ENCODE measurements around the gene LCN10. TPM values are rescaled to one million over a fixed set of nuclear protein-coding genes. Genes with fewer than 3 reads are reported as not detected.
A peak's percentile ranks its signal among the peaks of the same experiment; 100 is the strongest.

LCN10 gene
- total and polyA plus RNA-seq, 9 of the 15 experiments (the other 6 are each of a cell fraction or from before 2014, with no cell fraction given): 0.10 to 0.21 (median 0.14) TPM; not detected in 6

GRCh38 chr9:136696502-136696901, 46.2 kb downstream of the LCN10 start:
- Histone ChIP-seq H3K27me3 (ENCODE audit: control insufficient read depth in 2 of 2, insufficient read depth in 2 of 2, low read length in 2 of 2) (no peaks in the 10 kb centered on the region), H3K36me3 (ENCODE audit: control insufficient read depth, insufficient read depth, low read length) (no peaks in the 10 kb centered on the region), H3K4me3 (no peak overlapping the region), H2AFZ (ENCODE audit: low read depth, low read length) (no peak overlapping the region), H4K20me1 (replicated peaks; ENCODE audit: control insufficient read depth, insufficient read depth, low read length) (no peaks in the 10 kb centered on the region), H3K9me1 (ENCODE audit: control insufficient read depth, insufficient read depth, low read length) (no peaks in the 10 kb centered on the region), H3K79me2 (ENCODE audit: control insufficient read depth, insufficient read depth, low read length) (no peaks in the 10 kb centered on the region), H3K4me2 (ENCODE audit: insufficient read depth, low read length) (no peak overlapping the region), H3K27ac (ENCODE audit: extremely low read depth, low read depth, low read length) (no peak overlapping the region), H3K9ac (ENCODE audit: insufficient read depth in 1 of 2, low read depth in 2 of 2, low read length in 2 of 2) (peak overlapping the region in 1 of 2 experiments; percentile 61; a peak in 1 of 4 replicates), H3K9me3 (replicated peaks; ENCODE audit: control insufficient read depth, insufficient read depth, low read depth, low read length) (no peaks in the 10 kb centered on the region), H3K4me1 (replicated peaks in 1 of 2; ENCODE audit: control insufficient read depth in 2 of 2, insufficient read depth in 2 of 2, low read length in 2 of 2) (peaks cover 15 to 67% of the 10 kb centered on the region in 2 experiments; a peak in 4 of 5 replicates)
- WGBS (ENCODE audit: insufficient coverage, low coverage, missing lambda C conversion rate): 35% methylated on average over 9 of the region's 9 CpGs
- BruUV-seq (replicated peaks): no TSS peak
- ChIA-PET CTCF (ENCODE audit: low intra/inter-chr PET ratio) (no interaction called here), POLR2A (interaction anchor here (1.0 to 1.2 kb wide), 2 partner anchors 11 to 12 kb away, joined by 3 read pairs; no protein-coding TSS in a partner anchor)
- ATAC-seq (no peak), DNase-seq (ENCODE audit: extremely low read depth in 1 of 4, low spot score in 3 of 4) (no peak), FAIRE-seq (no peak)
- in situ Hi-C loops (cut with MboI) (no loop called here), intact Hi-C loops (cut with micrococcal nuclease) (no loop called here)
- no peak for TF ChIP-seq CBX5 (IDR thresholded peaks at IDR 0.05; ENCODE audit: borderline replicate concordance, low read depth)
- peak; percentile 62 for TF ChIP-seq USF1 (CRISPR knock-in tag; IDR thresholded peaks at IDR 0.05)
- peak; percentile 74 for TF ChIP-seq TFAP4 (CRISPR knock-in tag; IDR thresholded peaks at IDR 0.05; ENCODE audit: borderline replicate concordance)
- TF ChIP-seq, protein P1, sequence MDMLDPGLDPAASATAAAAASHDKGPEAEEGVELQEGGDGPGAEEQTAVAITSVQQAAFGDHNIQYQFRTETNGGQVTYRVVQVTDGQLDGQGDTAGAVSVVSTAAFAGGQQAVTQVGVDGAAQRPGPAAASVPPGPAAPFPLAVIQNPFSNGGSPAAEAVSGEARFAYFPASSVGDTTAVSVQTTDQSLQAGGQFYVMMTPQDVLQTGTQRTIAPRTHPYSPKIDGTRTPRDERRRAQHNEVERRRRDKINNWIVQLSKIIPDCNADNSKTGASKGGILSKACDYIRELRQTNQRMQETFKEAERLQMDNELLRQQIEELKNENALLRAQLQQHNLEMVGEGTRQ (CRISPR knock-in tag; IDR thresholded peaks at IDR 0.05): peak; percentile 24; the same call in 1 of the 2 replicates
- no peak for TF ChIP-seq FOXP4 (CRISPR knock-in tag; IDR thresholded peaks at IDR 0.05; ENCODE audit: borderline replicate concordance)
- TF ChIP-seq, protein P2, sequence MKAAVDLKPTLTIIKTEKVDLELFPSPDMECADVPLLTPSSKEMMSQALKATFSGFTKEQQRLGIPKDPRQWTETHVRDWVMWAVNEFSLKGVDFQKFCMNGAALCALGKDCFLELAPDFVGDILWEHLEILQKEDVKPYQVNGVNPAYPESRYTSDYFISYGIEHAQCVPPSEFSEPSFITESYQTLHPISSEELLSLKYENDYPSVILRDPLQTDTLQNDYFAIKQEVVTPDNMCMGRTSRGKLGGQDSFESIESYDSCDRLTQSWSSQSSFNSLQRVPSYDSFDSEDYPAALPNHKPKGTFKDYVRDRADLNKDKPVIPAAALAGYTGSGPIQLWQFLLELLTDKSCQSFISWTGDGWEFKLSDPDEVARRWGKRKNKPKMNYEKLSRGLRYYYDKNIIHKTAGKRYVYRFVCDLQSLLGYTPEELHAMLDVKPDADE (conservative IDR thresholded peaks at IDR 0.05; ENCODE audit: control insufficient read depth, low read depth, low read length): no peak
- no peak for TF ChIP-seq TBL1XR1 (IDR thresholded peaks at IDR 0.05; ENCODE audit: low read length in 2 of 2)
- TF ChIP-seq, protein P3, sequence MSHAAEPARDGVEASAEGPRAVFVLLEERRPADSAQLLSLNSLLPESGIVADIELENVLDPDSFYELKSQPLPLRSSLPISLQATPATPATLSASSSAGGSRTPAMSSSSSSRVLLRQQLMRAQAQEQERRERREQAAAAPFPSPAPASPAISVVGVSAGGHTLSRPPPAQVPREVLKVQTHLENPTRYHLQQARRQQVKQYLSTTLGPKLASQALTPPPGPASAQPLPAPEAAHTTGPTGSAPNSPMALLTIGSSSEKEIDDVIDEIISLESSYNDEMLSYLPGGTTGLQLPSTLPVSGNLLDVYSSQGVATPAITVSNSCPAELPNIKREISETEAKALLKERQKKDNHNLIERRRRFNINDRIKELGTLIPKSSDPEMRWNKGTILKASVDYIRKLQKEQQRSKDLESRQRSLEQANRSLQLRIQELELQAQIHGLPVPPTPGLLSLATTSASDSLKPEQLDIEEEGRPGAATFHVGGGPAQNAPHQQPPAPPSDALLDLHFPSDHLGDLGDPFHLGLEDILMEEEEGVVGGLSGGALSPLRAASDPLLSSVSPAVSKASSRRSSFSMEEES (CRISPR knock-in tag; IDR thresholded peaks at IDR 0.05): peak; percentile 62
- TF ChIP-seq RAD51 (IDR thresholded peaks at IDR 0.05; ENCODE audit: borderline replicate concordance, low read depth): peak; percentile 57; the same call in 1 of the 2 replicates
- no peak for TF ChIP-seq MED1 (CRISPR knock-in tag; IDR thresholded peaks at IDR 0.05; ENCODE audit: borderline replicate concordance)
- TF ChIP-seq STAT5A (IDR thresholded peaks at IDR 0.05; ENCODE audit: borderline replicate concordance, low read length): no peak
- TF ChIP-seq ZSCAN29 (IDR thresholded peaks at IDR 0.05): no peak
- TF ChIP-seq SREBF1 (IDR thresholded peaks at IDR 0.05; ENCODE audit: borderline replicate concordance, low read depth, low read length): no peak
- peak; percentile 90 for TF ChIP-seq ZNF263 (CRISPR knock-in tag; IDR thresholded peaks at IDR 0.05; ENCODE audit: borderline replicate concordance)
- no peak for TF ChIP-seq RBM22 (IDR thresholded peaks at IDR 0.05; ENCODE audit: low read depth, low read length, poor library complexity, severe bottlenecking)
